ENCODE results near the gene SLC52A3.
"Not testable (repeated sequence)": the region's sequence is repeated elsewhere in the genome, so short reads cannot be mapped to it uniquely, and the experiment has no call there.

The SLC52A3 gene

GRCh38 chr20:768426-768978 lies at the start of gene SLC52A3:
Gene SLC52A3, minus strand, starts transcription at chr20:768500. Its CDS starts 2,726 bp downstream, at chr20:765774.
- Histone ChIP-seq H3K27ac (ENCODE audit: low read depth, low read length) (no peak within 1 kb of the TSS), H3K36me3 (ENCODE audit: control insufficient read depth, insufficient read depth, low read length) (0 out of 2 replicates have a peak, but pooled peaks cover 1% of the 10 kb centered on the region), H3K4me1 (ENCODE audit: control insufficient read depth, insufficient read depth, low read length) (no peaks in the 10 kb centered on the region), H3K9me3 (ENCODE audit: control insufficient read depth, insufficient read depth, low read length) (no peaks in the 10 kb centered on the region), H3K9ac (ENCODE audit: low read depth, low read length) (no peak within 1 kb of the TSS), H3K4me3 (ENCODE audit: low read depth, low read length) (no peak within 1 kb of the TSS), H3K27me3 (ENCODE audit: control insufficient read depth, insufficient read depth, low read length) (no peaks in the 10 kb centered on the region)

GRCh38 chr20:815914-816606 lies 47.8 kb upstream of the SLC52A3 start:
- no peak overlapping the region for H3K9ac ChIP-seq (ENCODE audit: low read depth, low read length)

GRCh38 chr20:815226-815625 lies 46.9 kb upstream of the SLC52A3 start:
- H3K9ac ChIP-seq (ENCODE audit: low read depth, low read length): no peak overlapping the region
- no peaks in the 10 kb centered on the region for H3K9me3 ChIP-seq (ENCODE audit: control insufficient read depth, insufficient read depth, low read length)
- no peak overlapping the region for H3K4me3 ChIP-seq (ENCODE audit: low read depth, low read length)
- H3K27me3 ChIP-seq (ENCODE audit: control insufficient read depth, insufficient read depth, low read length): 0 out of 2 replicates have a peak, but pooled peaks cover 2% of the 10 kb centered on the region
- no peaks in the 10 kb centered on the region for H3K4me1 ChIP-seq (ENCODE audit: control insufficient read depth, insufficient read depth, low read length)
- no peak overlapping the region for H3K27ac ChIP-seq (ENCODE audit: low read depth, low read length)
- no peaks in the 10 kb centered on the region for H3K36me3 ChIP-seq (ENCODE audit: control insufficient read depth, insufficient read depth, low read length)

More at GRCh38 chr20:815914-816606, 47.8 kb upstream of the SLC52A3 start:
- H3K36me3 ChIP-seq (ENCODE audit: control insufficient read depth, insufficient read depth, low read length): no peaks in the 10 kb centered on the region
- H3K4me1 ChIP-seq (ENCODE audit: control insufficient read depth, insufficient read depth, low read length): no peaks in the 10 kb centered on the region
- 0 out of 2 replicates have a peak, but pooled peaks cover 2% of the 10 kb centered on the region for H3K27me3 ChIP-seq (ENCODE audit: control insufficient read depth, insufficient read depth, low read length)
- no peak overlapping the region for H3K27ac ChIP-seq (ENCODE audit: low read depth, low read length)
- H3K9me3 ChIP-seq (ENCODE audit: control insufficient read depth, insufficient read depth, low read length): no peaks in the 10 kb centered on the region
- H3K4me3 ChIP-seq (ENCODE audit: low read depth, low read length): no peak overlapping the region

- Histone ChIP-seq H3K9ac (ENCODE audit: low read depth, low read length) (no peak overlapping the region), H3K27me3 (ENCODE audit: control insufficient read depth, insufficient read depth, low read length) (0 out of 2 replicates have a peak, but pooled peaks cover 2% of the 10 kb centered on the region), H3K4me1 (ENCODE audit: control insufficient read depth, insufficient read depth, low read length) (no peaks in the 10 kb centered on the region), H3K27ac (ENCODE audit: low read depth, low read length) (no peak overlapping the region), H3K4me3 (ENCODE audit: low read depth, low read length) (no peak overlapping the region), H3K36me3 (ENCODE audit: control insufficient read depth, insufficient read depth, low read length) (no peaks in the 10 kb centered on the region), H3K9me3 (ENCODE audit: control insufficient read depth, insufficient read depth, low read length) (peaks cover 6% of the 10 kb centered on the region)
Measured at GRCh38 chr20:813390-813789, 45.1 kb upstream of the SLC52A3 start.

GRCh38 chr20:812435-812814 lies 44.1 kb upstream of the SLC52A3 start:
- H3K9ac ChIP-seq (ENCODE audit: low read depth, low read length); H3K36me3 ChIP-seq (ENCODE audit: control insufficient read depth, insufficient read depth, low read length); H3K27me3 ChIP-seq (ENCODE audit: control insufficient read depth, insufficient read depth, low read length); H3K4me1 ChIP-seq (ENCODE audit: control insufficient read depth, insufficient read depth, low read length); H3K27ac ChIP-seq (ENCODE audit: low read depth, low read length); H3K4me3 ChIP-seq (ENCODE audit: low read depth, low read length): not testable (repeated sequence)
- peaks cover 15% of the 10 kb centered on the region for H3K9me3 ChIP-seq (ENCODE audit: control insufficient read depth, insufficient read depth, low read length)

- not testable (repeated sequence) for H3K4me3 ChIP-seq (ENCODE audit: low read depth, low read length); H3K27me3 ChIP-seq (ENCODE audit: control insufficient read depth, insufficient read depth, low read length); H3K27ac ChIP-seq (ENCODE audit: low read depth, low read length); H3K9ac ChIP-seq (ENCODE audit: low read depth, low read length); H3K4me1 ChIP-seq (ENCODE audit: control insufficient read depth, insufficient read depth, low read length); H3K36me3 ChIP-seq (ENCODE audit: control insufficient read depth, insufficient read depth, low read length)
- peaks cover 16% of the 10 kb centered on the region for H3K9me3 ChIP-seq (ENCODE audit: control insufficient read depth, insufficient read depth, low read length)
Measured at GRCh38 chr20:811776-812434, 43.6 kb upstream of the SLC52A3 start.

- peaks cover 65% of the 10 kb centered on the region for H3K9me3 ChIP-seq (ENCODE audit: control insufficient read depth, insufficient read depth, low read length)
- H3K27me3 ChIP-seq (ENCODE audit: control insufficient read depth, insufficient read depth, low read length): no peaks in the 10 kb centered on the region
- no peaks in the 10 kb centered on the region for H3K36me3 ChIP-seq (ENCODE audit: control insufficient read depth, insufficient read depth, low read length)
- no peak overlapping the region for H3K27ac ChIP-seq (ENCODE audit: low read depth, low read length)
- H3K9ac ChIP-seq (ENCODE audit: low read depth, low read length): no peak overlapping the region
- no peak overlapping the region for H3K4me3 ChIP-seq (ENCODE audit: low read depth, low read length)
- no peaks in the 10 kb centered on the region for H3K4me1 ChIP-seq (ENCODE audit: control insufficient read depth, insufficient read depth, low read length)
Measured at GRCh38 chr20:805713-806112, 37.4 kb upstream of the SLC52A3 start.

- H3K27ac ChIP-seq (ENCODE audit: low read depth, low read length): no peak overlapping the region
- no peak overlapping the region for H3K9ac ChIP-seq (ENCODE audit: low read depth, low read length)
- H3K4me1 ChIP-seq (ENCODE audit: control insufficient read depth, insufficient read depth, low read length): no peaks in the 10 kb centered on the region
- H3K9me3 ChIP-seq (ENCODE audit: control insufficient read depth, insufficient read depth, low read length): peaks cover 47% of the 10 kb centered on the region
- H3K27me3 ChIP-seq (ENCODE audit: control insufficient read depth, insufficient read depth, low read length): no peaks in the 10 kb centered on the region
- no peak overlapping the region for H3K4me3 ChIP-seq (ENCODE audit: low read depth, low read length)
- H3K36me3 ChIP-seq (ENCODE audit: control insufficient read depth, insufficient read depth, low read length): no peaks in the 10 kb centered on the region
Measured at GRCh38 chr20:801678-802077, 33.4 kb upstream of the SLC52A3 start.

- not testable (repeated sequence) for H3K9ac ChIP-seq (ENCODE audit: low read depth, low read length); H3K4me1 ChIP-seq (ENCODE audit: control insufficient read depth, insufficient read depth, low read length); H3K36me3 ChIP-seq (ENCODE audit: control insufficient read depth, insufficient read depth, low read length); H3K4me3 ChIP-seq (ENCODE audit: low read depth, low read length); H3K27me3 ChIP-seq (ENCODE audit: control insufficient read depth, insufficient read depth, low read length); H3K27ac ChIP-seq (ENCODE audit: low read depth, low read length)
- H3K9me3 ChIP-seq (ENCODE audit: control insufficient read depth, insufficient read depth, low read length): peaks cover 31% of the 10 kb centered on the region
Measured at GRCh38 chr20:800026-800425, 31.7 kb upstream of the SLC52A3 start.

- H3K4me3 ChIP-seq (ENCODE audit: low read depth, low read length); H3K4me1 ChIP-seq (ENCODE audit: control insufficient read depth, insufficient read depth, low read length); H3K27ac ChIP-seq (ENCODE audit: low read depth, low read length); H3K9ac ChIP-seq (ENCODE audit: low read depth, low read length); H3K27me3 ChIP-seq (ENCODE audit: control insufficient read depth, insufficient read depth, low read length); H3K36me3 ChIP-seq (ENCODE audit: control insufficient read depth, insufficient read depth, low read length): not testable (repeated sequence)
- H3K9me3 ChIP-seq (ENCODE audit: control insufficient read depth, insufficient read depth, low read length): peaks cover 22% of the 10 kb centered on the region
Measured at GRCh38 chr20:798746-799145, 30.4 kb upstream of the SLC52A3 start.

- Histone ChIP-seq H3K27me3 (ENCODE audit: control insufficient read depth, insufficient read depth, low read length) (no peaks in the 10 kb centered on the region), H3K4me1 (ENCODE audit: control insufficient read depth, insufficient read depth, low read length) (no peaks in the 10 kb centered on the region), H3K27ac (ENCODE audit: low read depth, low read length) (no peak overlapping the region), H3K4me3 (ENCODE audit: low read depth, low read length) (no peak overlapping the region), H3K36me3 (ENCODE audit: control insufficient read depth, insufficient read depth, low read length) (no peaks in the 10 kb centered on the region), H3K9me3 (ENCODE audit: control insufficient read depth, insufficient read depth, low read length) (peaks cover 26% of the 10 kb centered on the region), H3K9ac (ENCODE audit: low read depth, low read length) (no peak overlapping the region)
Measured at GRCh38 chr20:796921-797320, 28.6 kb upstream of the SLC52A3 start.

All from HUES48 (cell line).